Suprapubic skin (tissue), 4 donors: ENCODE results near the gene CDK12.

Experiments
- CTCF ChIP-seq, 2 donors: fragments of 200-600 bp in 1 of 2; fragments of 450-650 bp in 1 of 2; sonication (generic) in 1 of 2; IDR thresholded peaks; one replicate each; pipeline ENCODE4 v1.5.1; 2016 to 2019; ENCODE audit warnings: antibody characterized with exemption in 2 of 2, mild to moderate bottlenecking in 1 of 2, moderate library complexity in 1 of 2
- EP300 ChIP-seq: sonication (generic); formaldehyde crosslinking; IDR thresholded peaks from one replicate; pipeline ENCODE4 v1.6.1; 2017; ENCODE audit warnings: antibody characterized with exemption
- POLR2A ChIP-seq, 2 donors: fragments of 450-650 bp; IDR thresholded peaks; one replicate each; pipeline ENCODE4 v1.6.1; 2017; ENCODE audit warnings: antibody characterized with exemption in 2 of 2, mild to moderate bottlenecking in 2 of 2, moderate library complexity in 2 of 2
- POLR2AphosphoS5 ChIP-seq, 3 donors: sonication (generic); formaldehyde crosslinking; IDR thresholded peaks; one replicate each; pipeline ENCODE4 v1.6.1; 2017; ENCODE audit warnings: antibody characterized with exemption in 3 of 3

- no peak for TF ChIP-seq CTCF (IDR thresholded peaks at IDR 0.05)
- no peak for TF ChIP-seq POLR2A (IDR thresholded peaks at IDR 0.05)
- no peak for TF ChIP-seq EP300
- TF ChIP-seq POLR2AphosphoS5 (IDR thresholded peaks at IDR 0.05), result no peak
Observed at GRCh38 chr17:39562976-39563375, 101.7 kb downstream of the CDK12 start.
